ENCODE measurements around the gene SPATS2L. TPM values are rescaled to one million over a fixed set of nuclear protein-coding genes. Genes with fewer than 3 reads are reported as not detected.

The SPATS2L gene
- total RNA-seq, 1 experiment from 2014 or later = 112 TPM

- TF ChIP-seq PRDM15 (CRISPR knock-in tag; IDR thresholded peaks at IDR 0.05) = no peak
- TF ChIP-seq E2F1 (CRISPR knock-in tag; IDR thresholded peaks at IDR 0.05) = no peak
- TF ChIP-seq MAX (CRISPR knock-in tag; IDR thresholded peaks at IDR 0.05) = no peak
- no peak for TF ChIP-seq FOXP4 (CRISPR knock-in tag; IDR thresholded peaks at IDR 0.05)
- no peak for TF ChIP-seq IRF1 (CRISPR knock-in tag; IDR thresholded peaks at IDR 0.05)
- no peak for TF ChIP-seq USF1 (CRISPR knock-in tag; IDR thresholded peaks at IDR 0.05)
- no peak for TF ChIP-seq HMGXB4 (CRISPR knock-in tag; IDR thresholded peaks at IDR 0.05)
- TF ChIP-seq OVOL2 (CRISPR knock-in tag; IDR thresholded peaks at IDR 0.05; ENCODE audit: borderline replicate concordance) = no peak
- TF ChIP-seq ZNF317 (CRISPR knock-in tag; IDR thresholded peaks at IDR 0.05; ENCODE audit: borderline replicate concordance, low read depth) = no peak
- TF ChIP-seq ZNF219 (CRISPR knock-in tag; IDR thresholded peaks at IDR 0.05; ENCODE audit: borderline replicate concordance) = no peak
- TF ChIP-seq CREB1 (CRISPR knock-in tag; IDR thresholded peaks at IDR 0.05) = no peak
- TF ChIP-seq ZMAT4 (CRISPR knock-in tag; IDR thresholded peaks at IDR 0.05) = no peak
- no peak for TF ChIP-seq JUN (CRISPR knock-in tag; IDR thresholded peaks at IDR 0.05)
Measured at GRCh38 chr2:200428961-200429665, 122.6 kb downstream of the SPATS2L start (continued).

GRCh38 chr2:200430017-200430416 lies 123.5 kb downstream of the SPATS2L start:
- no peak overlapping the region for H3K4me3 Mint-ChIP-seq
- H3K4me1 Mint-ChIP-seq = peaks cover 24% of the 10 kb centered on the region
- H3K27me3 Mint-ChIP-seq (ENCODE audit: low read depth) = no peaks in the 10 kb centered on the region
- no peaks in the 10 kb centered on the region for H3K9me3 Mint-ChIP-seq
- DNase-seq (ENCODE audit: low spot score) (no peak), ATAC-seq (no peak)
- H3K36me3 Mint-ChIP-seq = peaks cover 14% of the 10 kb centered on the region
- H3K27ac Mint-ChIP-seq = peak overlapping the region; percentile 52; the same call in 1 of the 2 replicates
- POLR2A ChIA-PET = no interaction called here
- CTCF ChIA-PET = no interaction called here
- no peak for TF ChIP-seq ETV6 (CRISPR knock-in tag; IDR thresholded peaks at IDR 0.05)
- no peak for TF ChIP-seq ARID4B (CRISPR knock-in tag; IDR thresholded peaks at IDR 0.05; ENCODE audit: borderline replicate concordance)
- TF ChIP-seq CDX4 (CRISPR knock-in tag; IDR thresholded peaks at IDR 0.05; ENCODE audit: borderline replicate concordance) = no peak
